ENCODE measurements around the gene MTCL1.

- TF ChIP-seq, protein P1, sequence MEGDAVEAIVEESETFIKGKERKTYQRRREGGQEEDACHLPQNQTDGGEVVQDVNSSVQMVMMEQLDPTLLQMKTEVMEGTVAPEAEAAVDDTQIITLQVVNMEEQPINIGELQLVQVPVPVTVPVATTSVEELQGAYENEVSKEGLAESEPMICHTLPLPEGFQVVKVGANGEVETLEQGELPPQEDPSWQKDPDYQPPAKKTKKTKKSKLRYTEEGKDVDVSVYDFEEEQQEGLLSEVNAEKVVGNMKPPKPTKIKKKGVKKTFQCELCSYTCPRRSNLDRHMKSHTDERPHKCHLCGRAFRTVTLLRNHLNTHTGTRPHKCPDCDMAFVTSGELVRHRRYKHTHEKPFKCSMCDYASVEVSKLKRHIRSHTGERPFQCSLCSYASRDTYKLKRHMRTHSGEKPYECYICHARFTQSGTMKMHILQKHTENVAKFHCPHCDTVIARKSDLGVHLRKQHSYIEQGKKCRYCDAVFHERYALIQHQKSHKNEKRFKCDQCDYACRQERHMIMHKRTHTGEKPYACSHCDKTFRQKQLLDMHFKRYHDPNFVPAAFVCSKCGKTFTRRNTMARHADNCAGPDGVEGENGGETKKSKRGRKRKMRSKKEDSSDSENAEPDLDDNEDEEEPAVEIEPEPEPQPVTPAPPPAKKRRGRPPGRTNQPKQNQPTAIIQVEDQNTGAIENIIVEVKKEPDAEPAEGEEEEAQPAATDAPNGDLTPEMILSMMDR (IDR thresholded peaks at IDR 0.05) = no peak
- no peak for TF ChIP-seq POLR2A (IDR thresholded peaks at IDR 0.05)
Observed at GRCh38 chr18:8722946-8723820, 17.8 kb downstream of the MTCL1 start.

Data from ovary (tissue), 3 donors.